Measurements from ENCODE around the gene FCN2.

FCN2 gene

DNA sequence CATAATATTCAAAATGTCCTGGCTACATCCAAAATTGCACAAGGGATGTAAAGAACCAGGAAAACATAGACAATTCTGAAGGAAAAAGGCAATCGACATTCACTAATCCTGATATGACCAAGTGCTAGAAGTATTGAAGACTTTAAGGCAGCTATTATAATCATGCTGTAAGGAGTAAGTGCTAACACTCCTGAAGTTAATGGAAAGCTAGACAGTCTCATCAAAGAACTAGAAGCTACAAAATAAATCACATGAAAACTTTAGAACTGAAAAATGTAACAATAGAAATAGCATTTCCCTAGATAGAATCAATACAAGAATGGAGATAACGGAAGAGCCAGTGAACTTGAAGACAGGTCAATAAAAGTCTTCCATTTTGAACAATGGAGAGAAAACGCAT is 18.6 kb downstream of the FCN2 start:
- H3K36me3 ChIP-seq (ENCODE audit: control insufficient read depth, insufficient read depth, low read length), result no peaks in the 10 kb centered on the region
- no peaks in the 10 kb centered on the region for H3K4me1 ChIP-seq (ENCODE audit: control insufficient read depth, insufficient read depth, low read length)
- H3K27me3 ChIP-seq (ENCODE audit: control insufficient read depth, insufficient read depth, low read length), result no peaks in the 10 kb centered on the region
- H3K27ac ChIP-seq (ENCODE audit: low read depth, low read length), result no peak overlapping the region
- H3K4me3 ChIP-seq (ENCODE audit: low read depth, low read length), result no peak overlapping the region
- H3K9ac ChIP-seq (ENCODE audit: low read length), result no peak overlapping the region
- H3K9me3 ChIP-seq (ENCODE audit: control insufficient read depth, insufficient read depth, low read depth, low read length), result peaks cover 15% of the 10 kb centered on the region

DNA sequence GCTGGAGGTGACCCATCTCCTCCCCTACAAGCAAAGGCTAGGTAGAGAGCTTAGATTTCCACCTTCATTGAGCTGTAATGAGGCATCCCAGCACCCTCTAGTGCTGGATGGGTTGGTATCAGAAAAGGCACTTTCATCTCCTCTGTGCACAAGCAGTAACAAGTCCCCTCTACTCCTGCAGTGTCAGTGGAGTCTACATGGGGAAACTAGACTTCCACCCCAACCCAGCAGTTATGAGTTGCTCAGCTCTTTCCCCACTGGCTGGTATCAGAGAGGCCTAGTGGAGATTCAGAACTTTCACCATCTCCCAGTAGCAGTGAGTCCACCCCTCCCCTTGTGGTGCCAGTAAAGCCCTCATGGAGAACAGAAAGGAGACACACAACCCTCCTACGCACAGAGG is 19.2 kb downstream of the FCN2 start:
- Histone ChIP-seq H3K27ac (ENCODE audit: low read depth, low read length) (no peak overlapping the region), H3K9ac (ENCODE audit: low read length) (no peak overlapping the region), H3K27me3 (ENCODE audit: control insufficient read depth, insufficient read depth, low read length) (no peaks in the 10 kb centered on the region), H3K4me1 (ENCODE audit: control insufficient read depth, insufficient read depth, low read length) (no peaks in the 10 kb centered on the region), H3K4me3 (ENCODE audit: low read depth, low read length) (no peak overlapping the region), H3K36me3 (ENCODE audit: control insufficient read depth, insufficient read depth, low read length) (no peaks in the 10 kb centered on the region), H3K9me3 (ENCODE audit: control insufficient read depth, insufficient read depth, low read depth, low read length) (peaks cover 9% of the 10 kb centered on the region)

DNA sequence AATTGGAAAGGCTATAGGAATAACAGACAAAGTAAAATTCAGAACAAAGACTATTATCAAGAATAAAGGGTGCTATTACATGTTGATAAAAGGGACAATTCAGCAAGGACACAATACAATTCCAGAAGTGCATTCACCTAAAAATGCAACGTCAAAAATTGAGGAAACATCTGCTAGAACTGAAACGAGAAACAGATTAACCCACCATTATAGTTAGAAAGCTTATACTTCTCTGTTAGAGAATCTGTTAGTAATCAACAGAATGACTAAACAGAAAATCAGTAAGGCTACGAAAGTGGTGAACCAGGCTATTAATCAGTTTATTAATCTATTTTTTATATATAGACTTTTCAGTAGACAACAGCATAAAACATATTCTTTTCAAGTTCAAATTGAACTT is 22.3 kb downstream of the FCN2 start:
- Histone ChIP-seq H3K4me1 (ENCODE audit: control insufficient read depth, insufficient read depth, low read length) (no peaks in the 10 kb centered on the region), H3K4me3 (ENCODE audit: low read depth, low read length) (no peak overlapping the region), H3K27me3 (ENCODE audit: control insufficient read depth, insufficient read depth, low read length) (no peaks in the 10 kb centered on the region), H3K9me3 (ENCODE audit: control insufficient read depth, insufficient read depth, low read depth, low read length) (peaks cover 5% of the 10 kb centered on the region; the same call in 1 of the 2 replicates), H3K27ac (ENCODE audit: low read depth, low read length) (no peak overlapping the region), H3K36me3 (ENCODE audit: control insufficient read depth, insufficient read depth, low read length) (no peaks in the 10 kb centered on the region), H3K9ac (ENCODE audit: low read length) (no peak overlapping the region)

DNA sequence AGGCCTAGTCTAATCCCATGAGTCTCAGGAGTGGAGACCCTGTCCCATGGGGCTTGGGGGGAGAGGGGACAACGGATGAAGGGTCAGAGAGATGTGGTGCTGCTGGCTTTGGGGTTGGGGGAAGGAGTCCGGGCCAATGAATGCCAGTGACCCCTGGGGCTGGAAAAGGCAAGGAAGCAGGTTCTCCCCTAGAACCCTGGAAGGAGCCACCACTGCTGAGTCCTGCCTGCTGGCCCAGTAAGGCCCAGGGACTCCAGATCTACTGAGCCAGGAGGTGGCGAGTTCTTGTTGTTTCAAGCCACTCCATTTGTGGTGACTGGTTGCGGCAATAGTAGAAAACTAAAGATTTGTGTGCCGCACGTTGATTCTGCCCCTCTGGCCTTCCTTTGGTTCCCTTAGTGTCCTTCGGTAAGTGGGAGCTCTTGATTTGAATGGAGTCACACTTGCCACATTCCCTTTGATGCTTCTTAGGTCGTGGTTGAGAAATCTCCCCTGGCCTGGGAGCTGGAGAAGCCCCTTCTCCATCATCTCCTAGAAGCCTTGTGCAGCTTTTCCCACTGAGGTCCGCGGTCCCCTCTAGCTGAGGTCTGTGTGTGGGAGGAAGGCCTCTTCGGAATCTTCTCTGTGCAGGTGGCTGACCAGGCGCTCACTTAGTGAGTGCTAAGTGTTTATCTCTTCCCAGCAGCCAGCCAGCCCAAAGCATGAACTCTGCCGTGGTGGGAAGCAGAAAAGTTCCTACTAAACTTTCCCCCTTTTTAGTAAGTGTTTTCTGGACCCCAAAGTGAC is 28.1 kb downstream of the FCN2 start:
- Histone ChIP-seq H3K4me3 (ENCODE audit: low read depth, low read length) (no peak overlapping the region), H3K36me3 (ENCODE audit: control insufficient read depth, insufficient read depth, low read length) (no peaks in the 10 kb centered on the region), H3K9ac (ENCODE audit: low read length) (no peak overlapping the region), H3K27ac (ENCODE audit: low read depth, low read length) (no peak overlapping the region), H3K4me1 (ENCODE audit: control insufficient read depth, insufficient read depth, low read length) (no peaks in the 10 kb centered on the region), H3K9me3 (ENCODE audit: control insufficient read depth, insufficient read depth, low read depth, low read length) (no peaks in the 10 kb centered on the region), H3K27me3 (ENCODE audit: control insufficient read depth, insufficient read depth, low read length) (no peaks in the 10 kb centered on the region)

DNA sequence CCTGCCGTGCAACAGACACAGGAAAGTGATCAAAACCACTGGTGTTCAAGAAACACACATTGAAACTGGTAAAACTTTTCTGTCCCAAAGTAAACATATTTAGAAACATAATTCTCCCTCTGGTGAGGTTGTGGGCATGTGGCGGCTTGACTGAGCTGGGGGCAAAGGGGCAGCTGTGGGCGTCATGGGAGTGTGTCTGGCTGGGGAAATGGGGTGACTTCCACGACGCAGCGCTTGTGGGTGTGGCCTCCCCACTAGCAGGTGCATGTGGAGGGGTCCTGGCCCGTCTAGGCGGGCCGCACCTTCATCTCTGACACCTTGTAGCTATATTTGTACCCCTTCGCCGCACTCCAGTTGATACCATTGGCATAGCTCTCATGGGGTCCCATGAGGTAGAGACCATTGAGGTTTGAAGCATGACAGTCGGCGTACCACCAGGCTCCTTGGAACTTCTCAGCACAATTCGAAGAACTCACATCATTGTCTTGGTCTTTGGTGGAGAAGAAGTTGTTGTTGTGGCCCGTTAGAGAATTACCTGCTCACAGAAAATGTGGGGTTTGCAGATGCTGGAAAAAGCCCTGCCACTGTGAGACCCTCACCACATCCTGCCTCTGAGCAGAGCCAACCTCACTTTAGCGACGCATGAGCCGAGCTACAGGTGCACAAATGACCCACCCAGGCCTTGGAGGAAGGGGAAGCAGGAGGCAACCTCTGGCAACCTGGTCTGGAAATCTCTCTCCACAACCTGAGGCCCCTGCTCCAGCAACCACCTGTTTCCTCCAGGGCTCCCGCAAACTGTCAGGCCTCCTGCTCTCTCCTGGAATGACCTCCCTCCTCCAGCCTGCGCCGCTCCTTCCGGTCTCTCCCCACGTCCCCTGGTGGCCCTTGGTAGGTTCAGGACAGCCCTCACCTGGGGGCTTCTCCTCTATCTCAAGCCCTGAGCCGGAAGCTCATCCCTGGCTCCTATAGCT is 29.2 kb downstream of the FCN2 start:
- no peak overlapping the region for H3K9ac ChIP-seq (ENCODE audit: low read length)
- no peak overlapping the region for H3K27ac ChIP-seq (ENCODE audit: low read depth, low read length)
- no peaks in the 10 kb centered on the region for H3K27me3 ChIP-seq (ENCODE audit: control insufficient read depth, insufficient read depth, low read length)
- no peaks in the 10 kb centered on the region for H3K36me3 ChIP-seq (ENCODE audit: control insufficient read depth, insufficient read depth, low read length)
- H3K4me3 ChIP-seq (ENCODE audit: low read depth, low read length), result no peak overlapping the region
- H3K4me1 ChIP-seq (ENCODE audit: control insufficient read depth, insufficient read depth, low read length), result no peaks in the 10 kb centered on the region
- no peaks in the 10 kb centered on the region for H3K9me3 ChIP-seq (ENCODE audit: control insufficient read depth, insufficient read depth, low read depth, low read length)

DNA sequence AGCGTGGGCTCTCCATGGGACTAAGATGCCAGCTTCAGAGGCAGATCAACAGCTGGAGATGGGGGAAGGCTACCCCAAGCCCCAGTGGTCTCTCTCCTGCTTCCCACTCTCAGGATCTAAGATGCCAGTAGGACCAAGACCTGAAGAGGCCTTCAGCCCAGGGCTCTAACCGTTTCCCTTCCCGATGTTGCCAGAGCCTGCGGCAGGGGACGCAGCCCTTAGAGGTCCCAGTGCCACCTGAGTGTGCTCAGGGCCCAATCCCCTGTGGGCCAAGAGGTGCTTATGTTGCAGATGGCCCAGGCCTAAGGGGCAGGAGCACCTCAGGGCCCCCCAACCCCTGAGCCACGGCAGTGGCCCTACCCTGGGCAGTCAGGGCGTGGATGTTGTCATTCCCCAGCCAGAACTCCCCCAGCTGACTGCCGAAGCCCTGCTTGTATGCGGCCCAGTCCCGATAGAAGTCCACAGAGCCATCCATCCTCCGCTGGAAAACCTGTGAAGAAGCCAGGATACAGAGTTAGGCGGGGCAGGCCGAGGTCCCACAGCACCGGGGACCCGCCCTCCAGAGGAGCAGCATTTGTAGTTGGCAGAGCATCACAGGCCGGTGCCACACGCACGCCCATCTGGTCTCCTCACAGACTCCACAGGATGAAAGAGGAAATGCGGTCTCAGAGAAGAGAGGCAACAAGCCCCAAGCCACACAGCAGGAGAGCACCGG is 31.7 kb downstream of the FCN2 start:
- no peaks in the 10 kb centered on the region for H3K4me1 ChIP-seq (ENCODE audit: control insufficient read depth, insufficient read depth, low read length)
- no peaks in the 10 kb centered on the region for H3K9me3 ChIP-seq (ENCODE audit: control insufficient read depth, insufficient read depth, low read depth, low read length)
- no peaks in the 10 kb centered on the region for H3K27me3 ChIP-seq (ENCODE audit: control insufficient read depth, insufficient read depth, low read length)
- no peak overlapping the region for H3K9ac ChIP-seq (ENCODE audit: low read length)
- H3K4me3 ChIP-seq (ENCODE audit: low read depth, low read length), result no peak overlapping the region
- H3K36me3 ChIP-seq (ENCODE audit: control insufficient read depth, insufficient read depth, low read length), result no peaks in the 10 kb centered on the region
- H3K27ac ChIP-seq (ENCODE audit: low read depth, low read length), result no peak overlapping the region

- no peaks in the 10 kb centered on the region for H3K36me3 ChIP-seq (ENCODE audit: control insufficient read depth, insufficient read depth, low read length)
- no peaks in the 10 kb centered on the region for H3K27me3 ChIP-seq (ENCODE audit: control insufficient read depth, insufficient read depth, low read length)
- no peaks in the 10 kb centered on the region for H3K9me3 ChIP-seq (ENCODE audit: control insufficient read depth, insufficient read depth, low read depth, low read length)
- no peak overlapping the region for H3K27ac ChIP-seq (ENCODE audit: low read depth, low read length)
- H3K9ac ChIP-seq (ENCODE audit: low read length), result no peak overlapping the region
- no peaks in the 10 kb centered on the region for H3K4me1 ChIP-seq (ENCODE audit: control insufficient read depth, insufficient read depth, low read length)
- H3K4me3 ChIP-seq (ENCODE audit: low read depth, low read length), result no peak overlapping the region
These were observed 32.6 kb downstream of the FCN2 start for GRCh38 chr9:134913041-134913712.

GRCh38 chr9:134913713-134914500 is 33.3 kb downstream of the FCN2 start:
- Histone ChIP-seq H3K27ac (ENCODE audit: low read depth, low read length) (no peak overlapping the region), H3K4me3 (ENCODE audit: low read depth, low read length) (no peak overlapping the region), H3K36me3 (ENCODE audit: control insufficient read depth, insufficient read depth, low read length) (no peaks in the 10 kb centered on the region), H3K27me3 (ENCODE audit: control insufficient read depth, insufficient read depth, low read length) (no peaks in the 10 kb centered on the region), H3K9ac (ENCODE audit: low read length) (no peak overlapping the region), H3K9me3 (ENCODE audit: control insufficient read depth, insufficient read depth, low read depth, low read length) (no peaks in the 10 kb centered on the region), H3K4me1 (ENCODE audit: control insufficient read depth, insufficient read depth, low read length) (no peaks in the 10 kb centered on the region)

GRCh38 chr9:134914501-134914834 is 33.9 kb downstream of the FCN2 start:
- Histone ChIP-seq H3K4me1 (ENCODE audit: control insufficient read depth, insufficient read depth, low read length) (no peaks in the 10 kb centered on the region), H3K4me3 (ENCODE audit: low read depth, low read length) (no peak overlapping the region), H3K27me3 (ENCODE audit: control insufficient read depth, insufficient read depth, low read length) (no peaks in the 10 kb centered on the region), H3K36me3 (ENCODE audit: control insufficient read depth, insufficient read depth, low read length) (no peaks in the 10 kb centered on the region), H3K9me3 (ENCODE audit: control insufficient read depth, insufficient read depth, low read depth, low read length) (0 out of 2 replicates have a peak, but pooled peaks cover 3% of the 10 kb centered on the region), H3K27ac (ENCODE audit: low read depth, low read length) (no peak overlapping the region), H3K9ac (ENCODE audit: low read length) (no peak overlapping the region)
